HG02610 (cell line): ENCODE data around the gene TNIK.

Experiments used
- ATAC-seq: cut with Tn5 transposase; IDR thresholded peaks from one replicate; pipeline ENCODE4 v1.9.1; 2021; ENCODE audit warnings: mild to moderate bottlenecking, moderate library complexity; ENCODE audit not compliant: unreplicated experiment

TNIK gene

DNA sequence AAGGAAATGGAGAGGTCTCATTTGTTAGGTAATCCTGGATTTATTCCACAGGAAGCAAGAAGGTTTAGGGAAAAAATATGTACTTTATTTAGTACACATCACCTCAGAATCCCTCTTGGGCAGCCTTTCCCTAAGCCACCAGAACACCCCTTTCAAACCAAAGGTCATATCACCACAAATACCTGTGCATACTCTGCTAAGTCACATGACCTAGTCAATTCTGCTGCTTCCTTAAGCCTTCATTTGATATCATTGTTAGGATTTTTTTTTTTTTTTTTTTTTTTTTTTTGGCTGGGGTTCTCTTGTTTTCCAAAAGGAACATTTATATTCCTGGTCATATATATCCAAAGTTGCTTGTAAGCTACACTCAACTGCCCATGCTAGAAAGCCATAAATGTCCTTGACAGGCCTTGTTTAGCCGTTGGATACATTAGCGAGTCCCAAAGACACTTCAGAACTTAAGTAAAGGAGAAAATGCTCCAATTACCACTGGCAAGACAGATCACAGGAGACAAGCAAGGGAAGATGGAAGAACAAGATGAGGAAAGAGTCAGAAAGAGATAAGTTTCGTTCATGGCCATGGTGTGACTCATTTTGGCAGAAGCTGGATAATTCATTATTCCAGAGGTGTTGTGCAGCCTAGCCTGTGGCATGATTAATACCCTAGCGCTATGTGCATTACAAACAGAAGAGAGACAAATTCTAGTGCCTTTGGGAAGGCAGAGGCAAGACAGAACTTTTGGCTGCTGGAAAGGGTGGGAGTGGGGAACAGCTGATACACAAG, 278.1 kb downstream of the TNIK start:
- no peak for ATAC-seq

DNA sequence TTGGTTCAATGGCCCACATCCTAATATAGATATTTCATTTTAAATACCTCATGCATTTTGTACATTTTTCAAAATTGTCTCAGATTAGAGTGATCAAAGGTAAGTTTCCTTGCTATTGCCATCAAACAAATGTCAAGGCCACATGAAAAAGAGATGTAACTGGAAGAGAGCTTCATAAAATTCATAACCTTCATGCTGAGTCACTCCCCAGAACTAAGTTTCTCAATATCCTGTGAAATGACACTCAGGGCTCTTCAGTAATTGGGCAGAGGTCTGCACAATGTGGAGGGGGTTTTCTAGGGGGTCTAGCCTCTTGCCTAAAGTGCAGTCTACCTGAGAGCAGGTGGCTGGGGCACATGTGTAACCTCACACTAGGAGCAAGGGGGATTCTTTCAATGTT, 281.5 kb downstream of the TNIK start:
- ATAC-seq: no peak

- ATAC-seq: no peak
Measured at GRCh38 chr3:171177553-171177952, 282.7 kb downstream of the TNIK start.

GRCh38 chr3:171177056-171177455, 283.1 kb downstream of the TNIK start:
- ATAC-seq: no peak

GRCh38 chr3:171176244-171176933, 283.8 kb downstream of the TNIK start:
- no peak for ATAC-seq

- ATAC-seq: no peak
Measured at GRCh38 chr3:171175741-171176234, 284.4 kb downstream of the TNIK start.

DNA sequence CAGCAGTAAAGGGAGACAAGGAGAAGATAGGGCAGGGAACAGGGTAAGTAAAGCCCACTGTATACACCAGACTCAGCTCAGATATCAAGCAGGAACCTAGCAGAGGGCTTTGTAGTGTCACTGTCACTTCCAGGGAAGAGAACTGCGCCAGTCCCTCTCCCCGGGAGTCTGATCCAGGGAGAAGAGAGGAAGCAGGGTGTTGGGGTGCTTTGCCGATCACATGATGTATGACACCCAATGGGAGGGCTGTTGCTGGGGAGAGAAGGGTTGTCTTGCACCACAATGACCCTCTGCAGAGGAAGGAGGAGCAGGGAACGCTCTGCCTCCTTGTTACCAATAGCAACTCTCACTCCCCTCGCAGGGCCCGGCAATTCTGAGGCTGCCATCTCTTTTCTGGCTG, 286.5 kb downstream of the TNIK start:
- ATAC-seq: peak; percentile 43

- ATAC-seq: no peak
Measured at GRCh38 chr3:171172070-171172469, 288.1 kb downstream of the TNIK start.

DNA sequence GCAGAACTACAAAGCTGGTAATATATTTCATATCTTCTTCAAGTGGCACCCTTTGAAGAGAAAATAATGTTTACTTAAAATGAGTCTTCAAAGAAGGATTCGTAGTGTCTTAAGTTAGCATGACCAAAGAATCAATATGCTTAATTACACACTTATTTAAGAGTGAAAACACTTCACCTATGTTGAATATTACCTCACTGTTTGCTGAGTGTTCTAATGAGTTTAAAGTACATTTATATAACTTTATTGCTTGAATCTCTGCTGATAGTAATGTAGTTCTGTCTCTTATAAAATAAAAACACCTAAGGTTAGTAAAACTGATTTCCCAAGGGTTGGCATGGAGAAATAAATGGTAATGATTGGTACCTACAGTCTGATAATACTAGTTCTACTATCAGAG, 290.3 kb downstream of the TNIK start:
- ATAC-seq: no peak

DNA sequence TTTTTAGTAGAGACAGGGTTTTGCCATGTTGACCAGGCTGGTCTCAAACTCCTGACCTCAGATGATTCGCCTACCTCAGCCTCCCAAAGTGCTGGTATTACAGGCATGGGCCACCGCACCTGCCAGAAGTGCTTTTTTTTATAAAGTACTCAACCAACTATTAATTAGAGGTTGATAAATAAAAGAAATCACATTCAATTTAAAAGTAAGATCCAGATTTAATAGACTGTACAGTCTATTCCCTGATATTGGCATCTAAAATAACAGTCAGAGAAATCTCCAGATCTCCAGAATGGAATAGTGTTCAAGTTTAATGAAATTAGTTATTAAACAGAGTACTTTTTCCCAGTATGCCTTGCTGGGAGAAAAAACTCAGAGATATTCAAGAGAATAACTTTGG, 290.8 kb downstream of the TNIK start:
- no peak for ATAC-seq

- no peak for ATAC-seq
Measured at GRCh38 chr3:171168551-171168950, 291.7 kb downstream of the TNIK start.

DNA sequence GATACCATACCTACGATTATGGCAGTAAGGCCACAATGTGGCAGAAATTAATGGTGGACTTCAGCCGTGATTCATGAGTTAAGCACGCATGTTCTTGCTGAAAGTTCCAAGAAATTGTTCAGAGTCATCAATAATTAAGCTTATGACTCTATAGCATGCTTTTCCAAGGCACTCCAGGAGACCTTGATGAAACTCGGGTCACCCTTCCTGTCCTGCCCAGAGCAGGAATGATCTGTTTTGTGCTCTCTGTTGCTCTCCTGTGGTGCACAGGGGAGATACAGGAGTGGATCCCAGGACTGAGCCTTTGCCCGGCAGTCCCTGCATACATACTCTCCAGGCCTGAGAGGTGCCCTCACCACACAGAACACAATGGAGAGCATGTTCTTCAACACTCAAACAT, 292.1 kb downstream of the TNIK start:
- ATAC-seq: no peak

GRCh38 chr3:171165983-171166382, 294.2 kb downstream of the TNIK start:
- peak; percentile 63 for ATAC-seq

DNA sequence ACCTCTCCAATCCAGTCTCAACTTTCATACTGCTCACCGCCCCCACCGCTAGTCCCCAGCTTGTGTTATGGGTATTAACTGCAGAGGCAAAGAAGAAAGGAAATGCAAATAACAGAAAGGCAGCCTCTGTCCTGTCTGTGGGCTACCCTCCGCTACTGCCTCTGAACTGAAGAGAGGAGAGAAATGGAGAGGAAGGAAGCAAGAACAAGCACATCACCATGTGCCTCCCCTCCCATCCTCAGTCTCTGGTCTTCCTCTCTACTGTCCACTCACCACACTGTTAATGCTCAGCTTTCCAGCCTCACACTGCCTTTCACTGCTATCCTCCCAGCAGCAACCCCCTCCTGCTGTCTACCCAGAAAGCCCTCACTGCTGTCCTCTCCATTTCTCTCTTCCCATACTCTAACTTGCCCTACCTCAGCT, 294.7 kb downstream of the TNIK start:
- ATAC-seq: peak; percentile 20

- no peak for ATAC-seq
Measured at GRCh38 chr3:171164067-171164465, 296.1 kb downstream of the TNIK start.

GRCh38 chr3:171163101-171164066, 296.8 kb downstream of the TNIK start:
- ATAC-seq: no peak

GRCh38 chr3:171160325-171160724, 299.9 kb downstream of the TNIK start:
- ATAC-seq: no peak

GRCh38 chr3:171159822-171160157, 300.4 kb downstream of the TNIK start:
- ATAC-seq: no peak

GRCh38 chr3:171159024-171159821, 301.0 kb downstream of the TNIK start:
- ATAC-seq: no peak

GRCh38 chr3:171157980-171158379, 302.2 kb downstream of the TNIK start:
- no peak for ATAC-seq
